ENCODE measurements around the gene DZANK1.

GRCh38 chr20:18363708-18364107 lies 103.1 kb downstream of the DZANK1 start:
- TF ChIP-seq EZH2phosphoT487 (IDR thresholded peaks at IDR 0.05; ENCODE audit: insufficient read depth, low read depth) (no peak), EZH2 (IDR thresholded peaks at IDR 0.05; ENCODE audit: insufficient read depth, poor library complexity, severe bottlenecking) (no peak)
